ENCODE measurements around the gene CLTA.
"Not testable (repeated sequence)": the region's sequence is repeated elsewhere in the genome, so short reads cannot be mapped to it uniquely, and the experiment has no call there.

Gene CLTA

GRCh38 chr9:36247356-36247755 lies 56.6 kb downstream of the CLTA start:
- no peak for DNase-seq

- not testable (repeated sequence) for DNase-seq
Observed at GRCh38 chr9:36248061-36248460, 57.3 kb downstream of the CLTA start.

- no peak for DNase-seq
Observed at GRCh38 chr9:36249189-36249588, 58.5 kb downstream of the CLTA start.

GRCh38 chr9:36250079-36250478 lies 59.4 kb downstream of the CLTA start:
- DNase-seq: no peak

- no peak for DNase-seq
Observed at GRCh38 chr9:36251428-36251827, 60.7 kb downstream of the CLTA start.

GRCh38 chr9:36258208-36258995 lies 67.7 kb downstream of the CLTA start, which contains the start of gene GNE:
TSS of gene GNE (minus strand) at chr9:36258448. CDS start at chr9:36249355, 9,093 bp downstream.
- DNase-seq: peak; percentile 97

GRCh38 chr9:36258996-36259533 lies 68.3 kb downstream of the CLTA start:
- DNase-seq: no peak
